Activated CD4-positive, alpha-beta memory T cell treated with anti-CD3 and anti-CD28 coated beads for 36 hours (primary cell): ENCODE results near the gene OPN4. TPM values are rescaled to one million over a fixed set of nuclear protein-coding genes. Genes with fewer than 3 reads are reported as not detected.

Source experiments
- CTCF ChIA-PET: fragments of 350-600 bp; sonication (Branson Sonifier 250); formaldehyde crosslinking; loops from one replicate; lab custom pipeline; 2021; ENCODE audit warnings: antibody characterized with exemption, inconsistent platforms; lab: Charles Lee
- POLR2A ChIA-PET: fragments of 350-600 bp; sonication (Branson Sonifier 250); formaldehyde crosslinking; loops from one replicate; lab custom pipeline; 2021; ENCODE audit warnings: antibody characterized with exemption; lab: Charles Lee
- DNase-seq: peaks from one replicate; pipeline ENCODE4 v3.0.0-alpha.2; 2020
- H3K27ac Mint-ChIP-seq: one replicate; pipeline ENCODE4 v1.8.0; 2021; ENCODE audit warnings: mixed read lengths
- H3K27me3 Mint-ChIP-seq: one replicate; pipeline ENCODE4 v1.8.0; 2021; ENCODE audit warnings: mixed read lengths
- H3K36me3 Mint-ChIP-seq: one replicate; pipeline ENCODE4 v1.8.0; 2021; ENCODE audit warnings: mixed read lengths
- H3K4me1 Mint-ChIP-seq: one replicate; pipeline ENCODE4 v1.8.0; 2021; ENCODE audit warnings: low read depth, mixed read lengths
- H3K4me3 Mint-ChIP-seq: one replicate; pipeline ENCODE4 v1.8.0; 2021; ENCODE audit warnings: mild to moderate bottlenecking, mixed read lengths
- H3K9me3 Mint-ChIP-seq: one replicate; pipeline ENCODE4 v1.8.0; 2021; ENCODE audit warnings: mixed read lengths
- intact Hi-C: fragments of 100-400 bp; cut with micrococcal nuclease; formaldehyde crosslinking; loops from one replicate; pipeline ENCODE4 v1.15.1; 2023
- total RNA-seq, 2 experiments: library from RNA; stranded (reverse); gene quantifications; one replicate each; pipeline ENCODE4 v1.2.3, GENCODE V29; 2021

OPN4 gene
- total RNA-seq, 2 experiments from 2014 or later: not detected

DNA sequence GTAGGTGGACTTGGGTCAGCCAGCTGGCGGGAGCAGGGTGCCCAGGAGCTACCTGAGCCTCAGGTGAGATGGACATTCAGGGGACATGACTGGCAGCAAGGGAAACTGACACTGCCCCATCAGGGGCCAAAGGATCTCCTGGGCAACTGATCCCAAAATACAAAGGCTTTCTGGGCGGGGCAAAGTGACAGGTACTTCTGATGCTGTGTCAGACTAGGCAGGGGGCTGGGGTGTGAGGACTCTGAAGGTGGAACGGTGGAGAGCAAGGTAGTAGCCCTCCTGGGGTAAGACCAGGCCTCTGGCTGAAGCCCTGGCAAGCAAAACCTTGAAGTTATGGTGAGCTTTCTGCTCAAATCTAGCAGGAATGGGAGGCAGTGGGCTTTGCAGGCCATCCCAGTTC, 4.4 kb downstream of the OPN4 start:
- Mint-ChIP-seq H3K36me3 (no peaks in the 10 kb centered on the region), H3K27me3 (no peaks in the 10 kb centered on the region), H3K4me3 (no peak overlapping the region), H3K9me3 (no peaks in the 10 kb centered on the region), H3K4me1 (no peaks in the 10 kb centered on the region), H3K27ac (no peak overlapping the region)
- CTCF ChIA-PET: no interaction called here
- intact Hi-C loops: no loop called here
- POLR2A ChIA-PET: no interaction called here
- DNase-seq: no peak

DNA sequence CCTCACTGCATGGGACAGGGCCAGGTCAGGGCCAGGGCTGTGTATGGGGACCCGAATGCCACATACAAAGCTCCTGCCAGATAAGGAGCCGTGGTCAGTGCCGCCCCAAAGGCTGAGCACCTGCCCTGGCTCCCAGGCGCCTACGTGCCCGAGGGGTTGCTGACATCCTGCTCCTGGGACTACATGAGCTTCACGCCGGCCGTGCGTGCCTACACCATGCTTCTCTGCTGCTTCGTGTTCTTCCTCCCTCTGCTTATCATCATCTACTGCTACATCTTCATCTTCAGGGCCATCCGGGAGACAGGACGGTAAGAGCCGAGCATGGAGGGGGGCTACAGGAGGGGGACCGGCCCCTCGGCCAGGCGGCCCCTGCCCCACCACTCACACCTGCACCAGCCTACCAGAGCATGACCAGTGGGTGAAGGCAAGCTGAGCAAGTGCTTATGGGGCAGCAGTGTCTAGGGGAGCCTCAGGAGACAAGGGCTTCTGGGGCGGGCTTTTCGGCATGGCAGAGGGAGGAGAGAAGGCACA, 4.9 kb downstream of the OPN4 start:
- ChIA-PET POLR2A (no interaction called here), CTCF (no interaction called here)
- Mint-ChIP-seq H3K27me3 (no peaks in the 10 kb centered on the region), H3K9me3 (no peaks in the 10 kb centered on the region), H3K4me1 (no peaks in the 10 kb centered on the region), H3K36me3 (no peaks in the 10 kb centered on the region), H3K27ac (no peak overlapping the region), H3K4me3 (no peak overlapping the region)
- intact Hi-C loops: no loop called here
- DNase-seq: no peak

DNA sequence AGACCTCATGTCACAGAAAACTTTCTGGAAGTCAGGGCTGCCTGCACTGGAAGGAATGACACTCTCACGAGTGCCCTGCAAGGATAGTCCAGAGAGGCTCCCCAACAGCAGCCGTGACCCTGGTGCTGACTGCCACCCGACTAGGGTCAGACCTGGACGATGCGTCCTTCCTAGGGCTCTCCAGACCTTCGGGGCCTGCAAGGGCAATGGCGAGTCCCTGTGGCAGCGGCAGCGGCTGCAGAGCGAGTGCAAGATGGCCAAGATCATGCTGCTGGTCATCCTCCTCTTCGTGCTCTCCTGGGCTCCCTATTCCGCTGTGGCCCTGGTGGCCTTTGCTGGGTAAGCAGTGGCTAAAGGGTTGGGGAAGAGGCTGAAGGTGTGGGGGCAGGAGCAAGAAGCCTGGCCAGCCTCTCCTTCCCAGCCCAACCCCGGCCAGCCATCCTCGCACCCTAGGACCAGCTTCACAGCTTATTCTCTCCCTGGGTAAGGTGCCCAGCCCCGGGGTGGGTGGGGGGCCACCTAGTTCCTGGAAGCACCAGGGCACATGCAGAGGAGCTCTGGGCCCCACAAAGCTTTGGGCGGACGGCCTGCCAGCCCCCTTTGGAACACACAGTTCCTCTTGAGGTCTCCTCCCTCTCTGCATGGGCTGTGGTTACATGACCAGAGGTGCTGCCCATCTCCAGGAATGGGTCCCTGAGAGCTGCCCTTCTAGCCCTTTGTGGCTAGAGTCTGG, 5.5 kb downstream of the OPN4 start:
- ChIA-PET POLR2A (no interaction called here), CTCF (no interaction called here)
- no peak overlapping the region for H3K27ac Mint-ChIP-seq
- no peaks in the 10 kb centered on the region for H3K9me3 Mint-ChIP-seq
- DNase-seq: no peak
- intact Hi-C loops: no loop called here
- H3K4me3 Mint-ChIP-seq: no peak overlapping the region
- H3K4me1 Mint-ChIP-seq: no peaks in the 10 kb centered on the region
- H3K36me3 Mint-ChIP-seq: no peaks in the 10 kb centered on the region
- no peaks in the 10 kb centered on the region for H3K27me3 Mint-ChIP-seq

DNA sequence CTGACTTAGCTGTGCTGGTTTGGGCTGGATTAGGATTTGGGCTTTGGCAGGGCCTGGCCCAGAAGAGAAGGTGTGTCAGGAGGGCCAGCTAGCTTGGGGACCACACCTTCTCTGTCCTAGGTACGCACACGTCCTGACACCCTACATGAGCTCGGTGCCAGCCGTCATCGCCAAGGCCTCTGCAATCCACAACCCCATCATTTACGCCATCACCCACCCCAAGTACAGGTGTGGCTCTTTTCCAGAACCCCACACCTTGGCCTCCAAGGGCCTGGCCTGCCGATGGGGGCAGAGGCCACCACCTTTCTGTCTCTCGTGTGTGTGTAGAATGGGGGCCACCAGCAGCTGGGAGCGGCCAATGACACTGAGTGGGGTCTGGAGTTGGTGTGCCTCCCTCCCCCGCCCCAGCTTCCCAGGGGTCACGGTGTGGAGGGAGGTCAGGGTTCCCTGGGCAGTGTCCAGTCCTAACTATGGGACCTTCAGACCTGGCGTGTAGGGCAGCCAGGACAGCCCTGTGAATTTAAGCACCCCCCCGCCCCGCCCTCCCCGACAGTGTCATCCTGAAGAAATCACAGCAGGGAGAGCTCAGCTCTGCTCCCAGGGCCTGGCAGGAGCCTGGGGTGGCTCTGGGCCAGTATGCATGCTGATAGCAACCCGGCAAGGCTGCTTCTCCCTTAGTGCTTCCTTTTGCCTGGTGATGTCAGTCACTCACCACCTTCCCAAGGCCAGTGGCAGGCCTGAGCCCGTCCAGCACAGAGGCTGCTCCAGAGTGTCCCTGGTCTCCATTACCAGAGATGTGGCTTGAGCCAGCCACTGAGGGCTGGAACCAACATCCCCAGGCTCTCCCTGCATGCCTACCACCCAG, 7.0 kb downstream of the OPN4 start:
- ChIA-PET POLR2A (no interaction called here), CTCF (interaction anchor here (0.7 kb wide), 1 partner anchor 33 kb away, joined by 3 read pairs; no protein-coding TSS in a partner anchor)
- no peaks in the 10 kb centered on the region for H3K4me1 Mint-ChIP-seq
- no peak for DNase-seq
- H3K27me3 Mint-ChIP-seq: no peaks in the 10 kb centered on the region
- H3K4me3 Mint-ChIP-seq: no peak overlapping the region
- no peaks in the 10 kb centered on the region for H3K36me3 Mint-ChIP-seq
- no peak overlapping the region for H3K27ac Mint-ChIP-seq
- no peaks in the 10 kb centered on the region for H3K9me3 Mint-ChIP-seq
- intact Hi-C loops: no loop called here

DNA sequence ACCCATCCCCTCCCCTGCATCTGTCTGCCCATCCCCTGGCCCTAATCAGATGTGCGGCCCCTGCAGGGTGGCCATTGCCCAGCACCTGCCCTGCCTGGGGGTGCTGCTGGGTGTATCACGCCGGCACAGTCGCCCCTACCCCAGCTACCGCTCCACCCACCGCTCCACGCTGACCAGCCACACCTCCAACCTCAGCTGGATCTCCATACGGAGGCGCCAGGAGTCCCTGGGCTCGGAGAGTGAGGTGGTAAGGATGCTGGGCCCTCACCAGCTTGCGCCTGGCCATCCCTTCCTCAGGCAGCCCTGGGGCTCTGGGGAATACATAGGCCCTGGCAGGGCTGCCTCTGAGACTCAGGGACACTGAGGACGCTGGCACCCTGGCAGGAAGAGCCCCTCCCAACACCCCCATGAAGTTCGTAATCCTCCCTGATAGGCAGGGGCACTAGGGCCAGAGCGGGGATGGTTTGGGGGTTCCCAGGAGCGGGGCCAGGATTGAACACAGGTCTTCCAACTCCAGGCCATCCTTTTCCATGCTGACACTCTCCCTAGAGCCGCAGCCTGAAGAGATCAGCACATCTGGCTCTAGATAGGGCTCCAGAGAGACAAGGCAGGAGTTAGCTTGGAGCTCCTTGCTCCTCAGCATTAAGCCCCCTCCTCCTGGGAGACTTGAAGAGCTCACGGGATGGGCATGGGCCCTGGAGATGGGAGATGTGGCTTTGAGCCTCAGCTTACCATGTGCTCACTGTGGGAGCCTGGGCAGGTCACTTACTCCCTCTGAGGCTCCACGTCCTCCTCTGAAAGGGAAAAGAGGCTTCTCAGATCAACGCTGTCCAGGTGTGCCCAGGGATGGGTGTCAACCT, 8.1 kb downstream of the OPN4 start:
- Mint-ChIP-seq H3K4me3 (no peak overlapping the region), H3K4me1 (no peaks in the 10 kb centered on the region), H3K27me3 (no peaks in the 10 kb centered on the region), H3K27ac (no peak overlapping the region), H3K36me3 (no peaks in the 10 kb centered on the region), H3K9me3 (no peaks in the 10 kb centered on the region)
- ChIA-PET CTCF (no interaction called here), POLR2A (no interaction called here)
- no peak for DNase-seq
- intact Hi-C loops: no loop called here

DNA sequence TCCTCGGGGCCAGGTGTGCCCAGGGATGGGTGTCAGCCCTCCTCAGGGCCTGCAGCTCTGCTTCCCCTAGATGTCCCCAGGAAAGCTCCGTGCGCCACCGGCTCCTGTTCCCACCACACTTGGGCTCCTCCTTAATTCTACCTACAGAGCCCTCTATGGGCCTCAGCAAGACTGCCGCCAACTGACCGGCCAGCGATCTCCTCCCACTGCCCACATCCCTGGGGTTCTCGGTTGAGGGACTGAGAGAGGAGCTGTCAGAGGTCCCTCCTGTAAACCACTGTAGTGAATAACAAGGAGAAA, 8.6 kb downstream of the OPN4 start:
- H3K36me3 Mint-ChIP-seq: no peaks in the 10 kb centered on the region
- H3K27me3 Mint-ChIP-seq: no peaks in the 10 kb centered on the region

DNA sequence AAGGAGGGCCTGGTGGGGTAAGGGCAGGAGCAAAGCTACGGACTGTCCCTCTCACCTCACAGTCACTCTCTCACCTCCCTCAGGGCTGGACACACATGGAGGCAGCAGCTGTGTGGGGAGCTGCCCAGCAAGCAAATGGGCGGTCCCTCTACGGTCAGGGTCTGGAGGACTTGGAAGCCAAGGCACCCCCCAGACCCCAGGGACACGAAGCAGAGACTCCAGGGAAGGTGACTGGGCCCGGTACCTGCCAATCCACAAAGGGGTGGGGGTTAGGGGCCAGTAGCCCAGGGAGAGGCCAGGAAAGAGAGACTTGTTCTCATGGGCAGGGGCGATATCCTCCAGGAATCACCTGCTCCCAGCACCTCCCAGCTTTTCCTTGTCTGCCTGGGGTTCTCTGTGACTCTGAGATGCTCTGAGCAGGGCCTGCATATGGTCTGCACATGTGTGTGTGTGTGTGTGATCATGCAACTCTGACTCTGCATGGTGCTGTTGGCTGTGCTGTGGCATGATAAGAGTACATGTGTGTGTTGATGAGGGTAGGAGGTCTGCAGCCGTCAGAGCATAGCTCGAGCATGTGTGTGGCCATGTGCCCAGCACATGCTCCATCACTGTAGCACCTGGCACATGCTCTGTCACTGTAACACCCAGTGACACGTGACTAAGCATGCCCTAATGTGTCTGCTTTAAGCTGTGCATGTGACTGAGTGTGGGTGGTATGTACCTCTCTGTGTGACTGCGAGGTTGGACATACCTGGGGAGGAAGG, 9.4 kb downstream of the OPN4 start:
- Mint-ChIP-seq H3K27me3 (no peaks in the 10 kb centered on the region), H3K4me3 (no peak overlapping the region), H3K36me3 (no peaks in the 10 kb centered on the region), H3K4me1 (no peaks in the 10 kb centered on the region), H3K27ac (no peak overlapping the region), H3K9me3 (no peaks in the 10 kb centered on the region)
- DNase-seq: no peak
- intact Hi-C loops: no loop called here
- ChIA-PET CTCF (no interaction called here), POLR2A (no interaction called here)

More for the DNA sequence above, 8.6 kb downstream of the OPN4 start:
- H3K9me3 Mint-ChIP-seq: no peaks in the 10 kb centered on the region
- no peak overlapping the region for H3K4me3 Mint-ChIP-seq
- POLR2A ChIA-PET: no interaction called here
- DNase-seq: no peak
- CTCF ChIA-PET: no interaction called here
- intact Hi-C loops: no loop called here
- H3K4me1 Mint-ChIP-seq: no peaks in the 10 kb centered on the region
- no peak overlapping the region for H3K27ac Mint-ChIP-seq

DNA sequence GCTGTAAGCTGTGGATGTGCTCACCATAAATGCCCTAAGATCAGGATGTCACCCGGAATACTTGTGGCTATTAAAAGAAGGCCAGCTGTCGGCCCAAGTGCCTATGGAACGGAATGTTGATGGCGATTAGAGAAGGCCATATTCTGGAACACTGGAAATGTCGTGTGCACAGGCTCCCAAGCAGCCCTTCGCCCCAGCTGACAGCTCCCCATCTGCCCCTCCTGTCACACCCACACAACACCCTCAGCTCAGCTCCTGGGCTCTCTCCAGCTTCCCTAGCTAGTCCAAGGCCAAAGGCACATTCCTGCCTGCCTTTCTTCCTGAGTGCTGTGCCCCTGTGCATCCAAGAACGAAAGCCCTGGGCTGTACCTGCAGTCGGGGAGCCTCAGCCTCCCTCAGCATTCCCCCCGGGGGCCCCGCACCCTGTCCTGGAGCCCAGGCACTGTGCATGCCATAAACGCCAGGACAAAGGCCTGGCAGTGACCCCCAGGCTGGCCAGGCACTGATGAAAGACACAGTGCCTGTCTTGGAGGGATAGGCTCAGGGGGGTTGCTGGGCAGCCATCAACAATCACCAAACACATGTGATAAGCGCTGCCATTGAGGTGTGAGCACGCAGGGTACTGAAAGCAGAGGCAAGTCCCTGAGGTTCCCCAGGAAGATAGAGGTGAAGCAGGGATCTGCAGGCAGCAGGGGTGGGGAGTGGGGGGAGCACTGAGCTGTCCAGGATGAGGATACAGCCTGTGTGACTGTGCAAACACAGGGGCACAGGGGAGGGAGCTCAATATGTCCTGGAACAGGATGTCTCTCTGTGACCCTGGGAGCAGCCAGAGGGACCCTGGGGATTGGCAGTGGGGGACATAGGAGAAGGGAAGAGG, 10.2 kb downstream of the OPN4 start:
- no peaks in the 10 kb centered on the region for H3K9me3 Mint-ChIP-seq
- ChIA-PET CTCF (no interaction called here), POLR2A (no interaction called here)
- H3K27ac Mint-ChIP-seq: no peak overlapping the region
- no peaks in the 10 kb centered on the region for H3K27me3 Mint-ChIP-seq
- no peaks in the 10 kb centered on the region for H3K36me3 Mint-ChIP-seq
- no peaks in the 10 kb centered on the region for H3K4me1 Mint-ChIP-seq
- intact Hi-C loops: no loop called here
- H3K4me3 Mint-ChIP-seq: no peak overlapping the region
- DNase-seq: no peak

DNA sequence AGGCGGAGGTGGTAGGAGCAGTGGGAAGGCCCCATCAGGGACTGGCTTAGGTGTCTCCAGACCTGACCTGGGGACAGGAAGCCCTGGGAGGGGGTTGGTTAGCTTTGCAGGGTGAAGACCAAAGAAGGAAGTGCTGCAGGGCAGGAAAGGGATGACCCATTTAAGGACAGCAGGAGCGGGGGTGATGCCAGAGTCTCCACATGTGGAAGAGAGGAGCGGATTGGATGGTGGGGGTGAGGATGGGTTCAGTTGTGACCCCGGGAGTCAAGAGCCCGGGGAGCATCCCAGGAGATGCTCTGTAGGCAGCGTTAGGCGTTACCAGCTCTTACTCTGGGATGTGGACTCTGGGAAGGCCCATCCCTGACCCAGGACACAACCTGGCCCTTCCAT, 10.9 kb downstream of the OPN4 start:
- ChIA-PET CTCF (no interaction called here), POLR2A (no interaction called here)
- Mint-ChIP-seq H3K9me3 (no peaks in the 10 kb centered on the region), H3K4me1 (no peaks in the 10 kb centered on the region), H3K27ac (no peak overlapping the region), H3K27me3 (no peaks in the 10 kb centered on the region), H3K4me3 (no peak overlapping the region), H3K36me3 (no peaks in the 10 kb centered on the region)
- intact Hi-C loops: no loop called here
- DNase-seq: no peak

DNA sequence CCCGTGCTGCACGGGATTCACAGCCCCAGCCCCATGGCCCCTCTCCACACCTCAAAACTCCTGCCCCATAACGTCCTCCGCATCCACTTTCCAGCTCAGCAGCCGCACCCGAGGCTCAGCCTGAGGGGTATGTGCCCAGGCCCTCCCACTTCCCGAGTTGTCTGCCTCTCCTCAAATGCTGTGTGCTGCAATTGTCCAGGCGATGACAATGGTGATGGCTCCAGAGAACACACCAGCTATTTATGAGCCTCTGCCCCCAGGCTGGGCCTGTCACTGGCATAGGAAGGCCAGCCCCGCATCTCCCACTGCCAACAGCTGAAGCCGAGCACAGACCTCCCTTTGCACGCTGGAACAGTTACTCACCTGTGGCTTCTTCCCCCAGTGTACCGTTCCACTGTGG, 11.5 kb downstream of the OPN4 start:
- Mint-ChIP-seq H3K9me3 (no peaks in the 10 kb centered on the region), H3K36me3 (no peaks in the 10 kb centered on the region), H3K4me1 (no peaks in the 10 kb centered on the region), H3K27ac (no peak overlapping the region), H3K27me3 (no peaks in the 10 kb centered on the region), H3K4me3 (no peak overlapping the region)
- ChIA-PET CTCF (no interaction called here), POLR2A (no interaction called here)
- no peak for DNase-seq
- intact Hi-C loops: no loop called here

DNA sequence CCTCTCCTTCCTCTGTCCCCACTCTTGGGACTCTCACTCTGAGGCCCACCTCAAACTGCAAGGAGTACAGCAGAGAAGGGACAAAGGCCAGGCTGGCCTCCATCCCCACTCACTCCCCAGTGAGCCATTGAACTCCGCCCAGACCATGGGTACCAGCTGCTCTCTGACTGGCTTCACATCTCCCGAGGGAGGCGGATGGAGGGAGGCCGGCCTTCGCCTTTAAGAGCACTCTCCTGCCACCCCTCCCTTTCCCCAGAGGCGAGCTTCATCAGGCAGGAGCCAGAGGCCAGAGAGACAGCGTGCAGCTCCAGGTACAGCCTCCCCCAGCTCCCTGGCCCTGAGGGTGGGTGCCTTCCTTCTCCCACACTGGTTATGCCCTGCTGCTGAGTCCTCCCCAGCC, 12.2 kb downstream of the OPN4 start:
- Mint-ChIP-seq H3K27me3 (no peaks in the 10 kb centered on the region), H3K4me3 (no peak overlapping the region), H3K36me3 (no peaks in the 10 kb centered on the region), H3K9me3 (no peaks in the 10 kb centered on the region), H3K4me1 (no peaks in the 10 kb centered on the region), H3K27ac (no peak overlapping the region)
- intact Hi-C loops: no loop called here
- CTCF ChIA-PET: no interaction called here
- POLR2A ChIA-PET: no interaction called here
- DNase-seq: no peak
